Measurements from ENCODE around the gene KRT32. TPM values are rescaled to one million over a fixed set of nuclear protein-coding genes. Genes with fewer than 3 reads are reported as not detected.

Gene KRT32
- total RNA-seq, 1 experiment from 2014 or later = not detected

DNA sequence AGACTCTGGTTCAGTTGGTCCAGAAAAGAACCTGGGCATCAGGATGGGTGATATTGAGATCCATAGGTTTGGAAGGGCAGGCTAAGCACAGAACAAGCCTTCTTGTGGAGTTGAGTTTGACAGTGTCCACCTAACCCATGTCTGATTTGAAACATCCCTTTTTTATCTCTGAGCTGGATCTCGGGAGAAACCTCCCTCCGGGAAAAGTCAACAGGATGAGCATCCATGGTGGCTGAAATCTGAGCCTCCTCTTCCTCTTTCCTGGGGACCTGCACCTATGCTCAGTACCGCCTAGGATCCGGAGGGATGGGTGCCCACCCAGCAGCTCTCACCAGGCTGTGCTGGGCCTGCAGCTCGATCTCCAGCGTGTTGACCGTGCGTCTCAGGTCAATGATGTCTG, 3.4 kb downstream of the KRT32 start:
- Histone ChIP-seq H3K36me3 (replicated peaks; ENCODE audit: control insufficient read depth, insufficient read depth, low read length) (no peaks in the 10 kb centered on the region), H3K27me3 (ENCODE audit: control insufficient read depth, insufficient read depth, low read length) (no peaks in the 10 kb centered on the region), H3K4me3 (ENCODE audit: insufficient read depth, low read depth, low read length) (no peak overlapping the region)
- no peak for DNase-seq

DNA sequence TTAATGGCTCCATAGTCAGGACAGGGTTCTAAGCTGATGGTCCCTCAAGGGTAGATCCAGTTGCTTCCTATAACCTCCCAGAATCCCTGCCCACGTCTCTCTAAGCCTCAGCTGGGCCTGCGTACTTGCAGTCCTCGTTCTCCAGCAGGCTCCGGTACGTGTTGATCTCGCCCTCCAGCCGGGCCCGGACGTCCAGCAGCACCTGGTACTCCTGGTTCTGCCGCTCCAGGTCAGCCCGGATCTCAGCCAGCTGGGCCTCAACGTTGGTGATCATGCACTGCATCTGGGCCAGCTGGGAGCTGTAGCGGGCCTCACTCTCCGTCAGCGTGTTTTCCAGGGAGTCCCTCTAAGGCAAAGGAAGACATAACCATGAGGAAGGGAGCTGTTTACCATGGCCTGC, 4.5 kb downstream of the KRT32 start:
- no peaks in the 10 kb centered on the region for H3K36me3 ChIP-seq (replicated peaks; ENCODE audit: control insufficient read depth, insufficient read depth, low read length)
- H3K4me3 ChIP-seq (ENCODE audit: insufficient read depth, low read depth, low read length) = no peak overlapping the region
- no peak for DNase-seq
- H3K27me3 ChIP-seq (ENCODE audit: control insufficient read depth, insufficient read depth, low read length) = no peaks in the 10 kb centered on the region

DNA sequence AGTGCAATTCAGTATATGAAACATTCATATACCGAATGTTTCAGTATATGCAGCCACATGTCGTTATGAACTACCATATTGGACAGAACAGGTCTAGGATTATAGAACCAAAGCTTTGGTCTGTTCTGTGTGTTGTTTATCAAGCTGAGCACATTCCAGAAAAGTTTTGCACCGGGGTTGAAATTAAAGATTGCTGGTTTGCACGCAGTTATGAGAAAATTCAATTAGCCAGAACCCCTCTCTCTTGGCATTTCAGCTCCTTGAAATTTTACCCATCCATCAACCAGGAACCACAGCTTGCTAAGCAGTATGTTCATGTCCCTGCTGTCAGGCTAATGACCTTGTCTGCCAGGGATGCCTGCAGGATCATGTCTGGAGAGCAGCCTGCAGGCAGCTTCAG, 9.5 kb downstream of the KRT32 start:
- Histone ChIP-seq H3K4me3 (ENCODE audit: insufficient read depth, low read depth, low read length) (no peak overlapping the region), H3K36me3 (replicated peaks; ENCODE audit: control insufficient read depth, insufficient read depth, low read length) (no peaks in the 10 kb centered on the region), H3K27me3 (ENCODE audit: control insufficient read depth, insufficient read depth, low read length) (no peaks in the 10 kb centered on the region)
- DNase-seq = no peak

DNA sequence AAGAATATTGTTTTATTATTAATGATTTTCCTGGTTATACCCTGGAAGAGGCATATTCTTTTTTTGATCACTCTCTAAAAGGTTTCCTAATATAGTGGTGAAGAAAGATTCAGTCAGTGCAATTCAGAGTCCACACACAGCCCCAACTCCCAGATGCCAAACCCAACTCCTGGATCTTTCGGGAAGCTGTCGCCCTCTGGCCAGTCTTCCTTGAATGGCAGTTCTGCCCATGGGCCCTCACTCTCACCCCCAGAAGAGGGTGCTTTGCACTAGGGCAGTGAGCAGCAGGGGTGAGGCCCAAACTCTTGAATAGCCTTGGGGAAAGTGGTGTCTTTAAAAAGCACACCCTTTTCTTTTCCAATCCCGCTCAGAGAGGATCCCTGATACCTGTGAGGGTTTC, 11.0 kb downstream of the KRT32 start:
- peak; percentile 74 for DNase-seq
- Histone ChIP-seq H3K27me3 (ENCODE audit: control insufficient read depth, insufficient read depth, low read length) (no peaks in the 10 kb centered on the region), H3K4me3 (ENCODE audit: insufficient read depth, low read depth, low read length) (no peak overlapping the region), H3K36me3 (replicated peaks; ENCODE audit: control insufficient read depth, insufficient read depth, low read length) (no peaks in the 10 kb centered on the region)

DNA sequence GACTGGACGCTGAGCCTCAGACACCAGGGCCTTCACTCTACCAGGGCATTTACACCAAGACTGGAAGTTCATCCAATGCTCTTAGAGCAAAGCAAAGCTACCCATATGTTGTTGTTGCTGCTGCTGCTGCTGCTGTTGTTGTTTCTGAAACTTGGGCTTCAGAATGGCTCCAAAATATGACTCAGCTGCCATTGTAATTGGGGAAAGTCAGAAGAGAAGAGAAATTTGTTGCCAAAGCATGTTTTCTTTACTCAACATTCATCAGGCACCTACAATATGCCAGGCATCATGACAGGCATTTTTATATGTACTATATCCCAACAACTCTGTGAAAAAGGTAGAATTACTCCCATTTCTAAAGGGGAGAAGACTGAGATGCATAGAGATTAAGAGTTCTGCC, 11.9 kb downstream of the KRT32 start:
- DNase-seq = no peak
- Histone ChIP-seq H3K36me3 (replicated peaks; ENCODE audit: control insufficient read depth, insufficient read depth, low read length) (no peaks in the 10 kb centered on the region), H3K27me3 (ENCODE audit: control insufficient read depth, insufficient read depth, low read length) (no peaks in the 10 kb centered on the region), H3K4me3 (ENCODE audit: insufficient read depth, low read depth, low read length) (no peak overlapping the region)

DNA sequence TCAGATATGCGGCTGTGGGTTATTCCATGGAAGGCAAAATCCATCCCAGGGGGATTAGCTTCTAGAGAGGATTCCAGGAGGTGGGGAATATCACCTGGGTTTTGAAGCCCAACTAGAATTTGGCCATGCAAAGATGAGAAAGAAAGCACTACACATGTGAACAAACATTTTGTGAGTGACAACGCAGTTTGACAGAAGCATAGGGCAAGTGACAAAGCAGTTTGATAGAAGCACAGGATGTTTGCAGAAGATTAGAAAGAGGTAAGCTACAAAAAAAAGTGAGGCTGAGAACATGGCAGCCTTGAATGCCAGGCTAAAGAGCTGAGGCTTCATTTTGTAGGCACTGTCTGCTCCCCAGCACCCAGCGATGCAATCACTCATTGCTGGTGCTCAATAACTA, 14.1 kb downstream of the KRT32 start:
- H3K36me3 ChIP-seq (replicated peaks; ENCODE audit: control insufficient read depth, insufficient read depth, low read length) = no peaks in the 10 kb centered on the region
- H3K27me3 ChIP-seq (ENCODE audit: control insufficient read depth, insufficient read depth, low read length) = no peaks in the 10 kb centered on the region
- DNase-seq = no peak
- no peak overlapping the region for H3K4me3 ChIP-seq (ENCODE audit: insufficient read depth, low read depth, low read length)

DNA sequence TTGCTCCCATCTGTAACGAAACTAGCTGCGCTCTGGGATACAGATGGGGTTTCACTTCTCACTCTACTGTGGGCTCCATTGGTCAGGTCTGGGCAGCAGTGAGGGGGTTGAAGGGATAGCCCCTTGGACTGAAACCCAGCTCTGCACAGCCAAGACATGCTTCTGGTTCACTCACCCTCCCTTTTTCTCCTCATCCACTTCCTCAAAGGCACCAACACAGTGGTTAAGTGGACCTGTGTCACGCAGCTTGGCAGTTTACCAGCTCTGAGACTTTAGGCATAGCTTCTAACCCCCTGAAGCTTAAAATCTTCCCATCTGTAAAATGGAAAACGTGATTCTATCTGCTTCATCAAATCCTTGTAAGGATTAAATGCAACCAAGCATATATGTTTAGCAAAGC, 14.9 kb downstream of the KRT32 start:
- no peaks in the 10 kb centered on the region for H3K36me3 ChIP-seq (replicated peaks; ENCODE audit: control insufficient read depth, insufficient read depth, low read length)
- DNase-seq = no peak
- H3K27me3 ChIP-seq (ENCODE audit: control insufficient read depth, insufficient read depth, low read length) = no peaks in the 10 kb centered on the region

DNA sequence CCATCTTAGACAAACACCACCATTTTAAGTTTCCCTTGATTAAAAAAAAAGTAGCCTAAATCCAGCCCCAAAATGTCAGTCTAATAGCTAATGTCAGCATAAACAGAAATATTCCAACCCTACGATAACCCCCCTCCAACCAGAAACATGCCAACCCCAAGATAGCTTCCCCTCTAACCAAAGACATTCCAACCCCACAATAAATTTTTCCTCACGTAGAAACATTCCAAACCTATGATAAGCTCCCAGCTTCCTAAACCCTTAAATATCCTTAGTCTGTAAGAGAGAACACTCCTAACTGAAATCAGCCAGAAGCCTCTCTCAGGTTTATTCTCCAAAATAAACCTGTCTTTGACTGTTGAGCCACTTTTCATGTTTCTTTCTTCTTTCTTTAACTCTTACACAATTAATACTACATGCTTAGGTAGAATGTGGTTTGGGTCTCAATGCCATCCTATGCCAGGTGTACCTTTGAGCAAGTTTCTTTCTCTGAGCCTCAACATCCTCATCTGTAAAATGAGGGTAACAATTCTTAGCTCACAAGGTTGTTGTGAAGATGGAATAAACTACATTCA, 15.9 kb downstream of the KRT32 start:
- no peak for DNase-seq
- no peak overlapping the region for H3K4me3 ChIP-seq (ENCODE audit: insufficient read depth, low read depth, low read length)
- no peaks in the 10 kb centered on the region for H3K36me3 ChIP-seq (replicated peaks; ENCODE audit: control insufficient read depth, insufficient read depth, low read length)
- no peaks in the 10 kb centered on the region for H3K27me3 ChIP-seq (ENCODE audit: control insufficient read depth, insufficient read depth, low read length)

More for the DNA sequence above, 14.9 kb downstream of the KRT32 start:
- H3K4me3 ChIP-seq (ENCODE audit: insufficient read depth, low read depth, low read length) = no peak overlapping the region

DNA sequence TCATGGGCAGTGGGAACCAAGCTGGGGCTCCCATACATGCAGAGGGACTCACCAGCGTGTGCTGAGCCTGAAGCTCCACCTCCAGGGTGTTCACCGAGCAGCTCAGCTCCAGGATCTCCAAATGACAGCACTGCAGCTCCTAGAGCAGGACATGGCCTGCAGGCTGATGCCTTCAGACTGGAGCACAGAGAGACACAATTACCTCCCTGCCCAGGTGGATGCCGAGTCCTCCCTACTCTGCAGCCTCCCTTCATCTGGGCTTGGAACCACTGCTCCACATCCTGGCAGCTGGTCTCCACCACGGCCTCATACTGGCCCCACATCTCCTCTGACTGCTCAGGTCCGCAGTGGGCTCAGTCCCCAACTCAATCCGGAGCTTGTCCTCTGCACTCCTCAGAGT, 18.2 kb downstream of the KRT32 start:
- Histone ChIP-seq H3K4me3 (ENCODE audit: insufficient read depth, low read depth, low read length) (no peak overlapping the region), H3K36me3 (replicated peaks; ENCODE audit: control insufficient read depth, insufficient read depth, low read length) (no peaks in the 10 kb centered on the region), H3K27me3 (ENCODE audit: control insufficient read depth, insufficient read depth, low read length) (no peaks in the 10 kb centered on the region)
- DNase-seq = no peak

DNA sequence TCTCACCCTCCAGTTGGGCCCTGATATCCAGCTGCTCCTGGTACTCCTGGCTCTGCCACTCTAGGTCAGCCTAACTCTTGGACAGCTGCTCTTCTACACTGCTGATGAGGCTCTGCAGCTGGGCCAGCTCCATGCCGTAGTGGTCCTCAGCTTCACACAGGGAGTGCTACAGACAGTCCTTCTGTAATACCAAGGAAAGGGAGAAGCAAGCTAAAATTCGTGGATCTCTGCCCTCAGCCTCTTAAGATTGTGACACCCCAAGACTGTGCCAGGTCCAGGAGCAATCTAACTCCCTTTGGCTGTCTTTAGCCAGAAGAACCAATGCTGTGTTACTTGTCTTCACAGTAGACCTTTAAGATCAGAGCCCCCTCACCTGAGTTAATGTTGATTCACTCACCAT, 18.7 kb downstream of the KRT32 start:
- Histone ChIP-seq H3K36me3 (replicated peaks; ENCODE audit: control insufficient read depth, insufficient read depth, low read length) (no peaks in the 10 kb centered on the region), H3K4me3 (ENCODE audit: insufficient read depth, low read depth, low read length) (no peak overlapping the region), H3K27me3 (ENCODE audit: control insufficient read depth, insufficient read depth, low read length) (no peaks in the 10 kb centered on the region)
- no peak for DNase-seq

DNA sequence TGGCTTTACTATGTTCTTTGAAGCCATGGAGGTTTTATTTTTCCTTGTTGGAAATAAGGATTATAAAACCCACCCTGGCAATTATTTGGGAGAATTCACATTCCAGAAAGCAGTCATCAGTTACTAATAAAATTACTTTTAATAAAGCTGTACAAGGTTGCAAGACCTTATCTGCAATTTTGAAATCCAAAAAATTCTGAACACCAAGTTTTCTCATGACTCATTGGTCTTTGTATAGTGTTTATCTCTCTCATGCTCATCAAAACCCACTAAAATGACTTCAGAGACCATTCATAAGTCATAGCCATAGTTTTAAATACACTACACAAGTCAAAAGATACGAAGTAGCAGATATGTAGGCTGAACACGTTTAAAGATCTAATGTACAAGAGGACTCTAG, 20.4 kb downstream of the KRT32 start:
- Histone ChIP-seq H3K36me3 (replicated peaks; ENCODE audit: control insufficient read depth, insufficient read depth, low read length) (no peaks in the 10 kb centered on the region), H3K27me3 (ENCODE audit: control insufficient read depth, insufficient read depth, low read length) (no peaks in the 10 kb centered on the region), H3K4me3 (ENCODE audit: insufficient read depth, low read depth, low read length) (no peak overlapping the region)
- DNase-seq = no peak

DNA sequence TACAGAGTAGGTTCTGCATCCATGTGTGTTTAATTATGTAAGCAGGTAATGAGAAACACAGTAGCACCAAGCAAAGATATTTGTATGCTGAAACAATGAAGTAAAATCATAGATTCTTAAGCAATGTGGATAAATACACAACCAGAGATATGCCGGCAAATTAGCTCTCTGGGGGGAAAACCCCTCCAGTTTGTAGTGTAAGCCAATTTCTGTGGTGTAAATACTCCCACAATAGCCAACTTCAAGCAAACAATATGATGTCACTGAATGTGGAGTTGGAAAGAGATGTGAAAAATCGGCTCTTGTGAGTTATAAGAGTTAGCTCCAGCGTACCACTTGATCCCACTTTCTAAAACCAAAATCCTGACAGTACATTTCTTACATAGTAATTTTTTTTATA, 22.5 kb downstream of the KRT32 start:
- no peaks in the 10 kb centered on the region for H3K36me3 ChIP-seq (replicated peaks; ENCODE audit: control insufficient read depth, insufficient read depth, low read length)
- no peak for DNase-seq
- H3K4me3 ChIP-seq (ENCODE audit: insufficient read depth, low read depth, low read length) = no peak overlapping the region
- H3K27me3 ChIP-seq (ENCODE audit: control insufficient read depth, insufficient read depth, low read length) = no peaks in the 10 kb centered on the region

DNA sequence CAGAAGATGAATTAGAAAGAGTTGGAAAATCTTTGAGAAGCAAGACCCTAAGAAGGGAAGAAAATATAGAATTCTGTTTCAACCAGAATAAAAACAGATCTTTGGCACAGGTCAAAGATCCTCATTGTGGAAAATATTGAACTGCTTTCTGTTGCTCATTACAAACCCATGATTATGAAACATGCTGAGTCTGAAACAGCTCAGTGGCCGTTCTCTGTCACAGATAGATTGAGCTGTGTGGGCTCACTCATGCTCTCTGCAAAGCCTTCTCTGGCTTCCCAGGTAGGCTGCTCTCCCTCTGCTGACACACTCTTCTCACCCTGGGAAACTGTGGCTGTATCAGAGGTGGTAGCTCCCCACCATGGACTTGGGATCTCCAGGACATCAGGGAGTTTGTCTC, 23.0 kb downstream of the KRT32 start:
- Histone ChIP-seq H3K4me3 (ENCODE audit: insufficient read depth, low read depth, low read length) (no peak overlapping the region), H3K36me3 (replicated peaks; ENCODE audit: control insufficient read depth, insufficient read depth, low read length) (no peaks in the 10 kb centered on the region), H3K27me3 (ENCODE audit: control insufficient read depth, insufficient read depth, low read length) (no peaks in the 10 kb centered on the region)
- DNase-seq = no peak

DNA sequence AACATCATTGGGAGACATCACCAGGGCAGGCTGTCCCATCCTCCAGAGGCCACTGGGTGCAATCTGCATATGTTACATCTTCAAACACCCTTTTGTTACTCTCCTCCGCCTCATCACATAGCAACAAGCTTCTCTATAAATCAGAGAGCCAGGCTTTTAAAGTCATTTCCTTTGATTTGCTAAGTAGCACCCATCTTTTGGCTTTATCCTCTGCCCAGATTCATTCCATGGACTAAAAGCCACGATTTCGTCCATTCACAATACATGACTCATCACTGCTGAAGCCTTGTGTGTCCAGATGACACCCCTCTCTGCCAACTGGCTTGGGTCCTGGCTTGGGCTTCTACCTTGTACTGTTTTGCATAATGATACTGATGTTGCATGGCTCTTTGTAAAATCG, 24.4 kb downstream of the KRT32 start:
- H3K4me3 ChIP-seq (ENCODE audit: insufficient read depth, low read depth, low read length) = no peak overlapping the region
- H3K36me3 ChIP-seq (replicated peaks; ENCODE audit: control insufficient read depth, insufficient read depth, low read length) = no peaks in the 10 kb centered on the region
- no peaks in the 10 kb centered on the region for H3K27me3 ChIP-seq (ENCODE audit: control insufficient read depth, insufficient read depth, low read length)
- DNase-seq = no peak

DNA sequence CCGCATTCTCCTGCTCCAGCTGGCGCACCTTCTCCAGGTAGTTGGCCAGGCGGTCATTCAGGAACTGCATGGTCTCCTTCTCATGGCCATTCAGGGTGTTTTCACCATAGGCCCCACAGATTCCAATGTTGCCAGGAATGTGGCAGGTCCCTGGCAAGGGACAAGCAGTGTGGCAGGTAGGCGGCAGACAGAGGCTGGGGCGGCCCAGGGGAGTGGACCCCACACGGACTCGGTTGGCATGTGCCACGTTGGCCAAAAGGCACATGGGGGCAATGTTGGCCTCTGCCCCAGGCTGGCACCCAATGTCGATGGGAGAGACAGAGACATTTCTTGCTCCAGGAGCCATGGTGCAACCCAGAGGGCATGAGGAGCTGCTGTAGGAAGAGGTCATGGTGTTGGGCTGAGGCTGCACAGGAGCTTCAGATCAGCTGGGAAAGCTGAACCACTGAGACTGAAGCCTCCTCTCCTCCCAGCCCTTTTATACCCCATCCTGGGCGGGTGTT, 26.6 kb downstream of the KRT32 start, which contains the start of gene KRT38:
TSS of gene KRT38 (minus strand) at position 453 of the 503 bp plus-strand sequence. CDS start at position 391, 62 bp downstream.
- H3K36me3 ChIP-seq (replicated peaks; ENCODE audit: control insufficient read depth, insufficient read depth, low read length) = no peaks in the 10 kb centered on the region
- no peaks in the 10 kb centered on the region for H3K27me3 ChIP-seq (ENCODE audit: control insufficient read depth, insufficient read depth, low read length)
- no peak for DNase-seq
- no peak within 1 kb of the TSS for H3K4me3 ChIP-seq (ENCODE audit: insufficient read depth, low read depth, low read length)

DNA sequence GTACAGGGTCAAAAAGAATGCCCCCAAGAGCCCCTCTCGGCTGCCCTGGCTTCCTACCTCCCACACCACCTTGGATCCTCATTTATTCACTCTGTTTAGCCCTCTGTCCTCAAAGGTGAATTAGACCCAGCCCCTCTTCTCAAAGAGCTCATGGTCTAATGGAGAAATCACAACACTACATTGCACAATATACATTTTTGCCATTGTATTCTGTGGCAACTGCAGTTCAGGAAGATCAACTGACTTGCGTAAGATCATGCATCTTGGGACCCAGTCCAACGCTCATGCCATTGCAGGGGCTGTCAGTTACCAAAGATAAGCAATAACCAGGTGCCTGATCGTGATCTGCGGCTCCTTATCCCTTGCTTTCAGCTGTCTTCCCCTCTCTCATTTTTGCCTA, 27.8 kb downstream of the KRT32 start:
- H3K36me3 ChIP-seq (replicated peaks; ENCODE audit: control insufficient read depth, insufficient read depth, low read length) = no peaks in the 10 kb centered on the region
- H3K4me3 ChIP-seq (ENCODE audit: insufficient read depth, low read depth, low read length) = no peak overlapping the region
- no peak for DNase-seq
- H3K27me3 ChIP-seq (ENCODE audit: control insufficient read depth, insufficient read depth, low read length) = no peaks in the 10 kb centered on the region

All from H7 (cell line).